HG02852 (cell line): ENCODE measurements around the gene NDUFA11.

ENCODE experiments used
- ATAC-seq: cut with Tn5 transposase; IDR thresholded peaks from one replicate; pipeline ENCODE4 v1.9.1; 2021; ENCODE audit warnings: mild to moderate bottlenecking, moderate library complexity; ENCODE audit not compliant: unreplicated experiment

NDUFA11 gene

GRCh38 chr19:5910638-5910907, 7.0 kb upstream of the NDUFA11 start:
- no peak for ATAC-seq

- no peak for ATAC-seq
Observed at GRCh38 chr19:5908773-5909442, 5.3 kb upstream of the NDUFA11 start.

GRCh38 chr19:5907241-5907640, 3.7 kb upstream of the NDUFA11 start:
- no peak for ATAC-seq

GRCh38 chr19:5905114-5905778, 1.7 kb upstream of the NDUFA11 start:
- ATAC-seq: no peak

- ATAC-seq: peak; percentile 79
Observed at GRCh38 chr19:5904352-5905113, 943 bp upstream of the NDUFA11 start, which contains the start of gene VMAC. Gene VMAC (plus strand): TSS chr19:5904872. CDS start chr19:5904891, 19 bp downstream.

GRCh38 chr19:5903056-5903623, 450 bp downstream of the NDUFA11 start:
- no peak for ATAC-seq

GRCh38 chr19:5900976-5901375, 2.6 kb downstream of the NDUFA11 start:
- no peak for ATAC-seq

- ATAC-seq: no peak
Observed at GRCh38 chr19:5899728-5900526, 3.7 kb downstream of the NDUFA11 start.

- ATAC-seq: no peak
Observed at GRCh38 chr19:5897189-5897969, 6.2 kb downstream of the NDUFA11 start.

GRCh38 chr19:5896365-5897076, 7.1 kb downstream of the NDUFA11 start:
- ATAC-seq: no peak

- ATAC-seq: no peak
Observed at GRCh38 chr19:5895890-5896289, 7.7 kb downstream of the NDUFA11 start.

- ATAC-seq: no peak
Observed at GRCh38 chr19:5895409-5895808, 8.2 kb downstream of the NDUFA11 start.

GRCh38 chr19:5894704-5895349, 8.8 kb downstream of the NDUFA11 start:
- no peak for ATAC-seq

GRCh38 chr19:5893907-5894703, 9.5 kb downstream of the NDUFA11 start:
- ATAC-seq: no peak

- no peak for ATAC-seq
Observed at GRCh38 chr19:5893296-5893903, 10.2 kb downstream of the NDUFA11 start.

- no peak for ATAC-seq
Observed at GRCh38 chr19:5892772-5893275, 10.8 kb downstream of the NDUFA11 start.

- ATAC-seq: no peak
Observed at GRCh38 chr19:5891938-5892771, 11.4 kb downstream of the NDUFA11 start.
